ENCODE measurements around the gene BCL11A. TPM values are rescaled to one million over a fixed set of nuclear protein-coding genes. Genes with fewer than 3 reads are reported as not detected.
"Not testable (repeated sequence)": the region's sequence is repeated elsewhere in the genome, so short reads cannot be mapped to it uniquely, and the experiment has no call there.

Gene BCL11A
- total RNA-seq, 1 donor from 2014 or later: 10.7 TPM

DNA sequence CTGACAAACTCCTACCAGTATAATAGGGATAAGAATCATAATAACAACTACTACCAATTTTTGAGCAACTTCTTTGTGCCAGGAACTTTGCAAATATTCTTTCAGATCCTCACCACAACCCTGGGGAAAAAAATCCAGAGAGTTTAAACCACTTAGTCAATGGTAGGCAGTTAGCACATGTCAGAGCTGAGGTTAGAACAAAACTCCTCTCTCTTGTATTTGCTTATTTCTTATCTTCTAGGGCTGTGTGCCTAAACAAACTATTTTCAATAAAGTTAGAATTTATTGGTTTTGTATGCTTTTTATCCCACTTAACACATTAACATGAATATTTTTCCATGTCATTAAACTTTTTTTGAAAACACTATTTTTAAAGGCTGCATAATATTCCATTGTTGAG is 127.1 kb downstream of the BCL11A start:
- Mint-ChIP-seq H3K27ac (ENCODE audit: unreplicated experiment) (no peak overlapping the region), H3K9me3 (ENCODE audit: unreplicated experiment) (no peaks in the 10 kb centered on the region), H3K4me3 (ENCODE audit: unreplicated experiment) (no peak overlapping the region), H3K4me1 (ENCODE audit: unreplicated experiment) (no peaks in the 10 kb centered on the region), H3K36me3 (ENCODE audit: unreplicated experiment) (no peaks in the 10 kb centered on the region), H3K27me3 (ENCODE audit: unreplicated experiment) (no peaks in the 10 kb centered on the region)
- no peak for DNase-seq (ENCODE audit: extremely low spot score, unreplicated experiment)
- TF ChIP-seq CTCF (IDR thresholded peaks at IDR 0.05): no peak

- no peak overlapping the region for H3K4me3 Mint-ChIP-seq (ENCODE audit: unreplicated experiment)
- no peaks in the 10 kb centered on the region for H3K36me3 Mint-ChIP-seq (ENCODE audit: unreplicated experiment)
- no peaks in the 10 kb centered on the region for H3K27me3 Mint-ChIP-seq (ENCODE audit: unreplicated experiment)
- no peak for DNase-seq (ENCODE audit: extremely low spot score, unreplicated experiment)
- no peaks in the 10 kb centered on the region for H3K9me3 Mint-ChIP-seq (ENCODE audit: unreplicated experiment)
- TF ChIP-seq CTCF (IDR thresholded peaks at IDR 0.05): no peak
- H3K27ac Mint-ChIP-seq (ENCODE audit: unreplicated experiment): no peak overlapping the region
- no peaks in the 10 kb centered on the region for H3K4me1 Mint-ChIP-seq (ENCODE audit: unreplicated experiment)
These were observed 129.2 kb downstream of the BCL11A start for GRCh38 chr2:60424233-60424632.

DNA sequence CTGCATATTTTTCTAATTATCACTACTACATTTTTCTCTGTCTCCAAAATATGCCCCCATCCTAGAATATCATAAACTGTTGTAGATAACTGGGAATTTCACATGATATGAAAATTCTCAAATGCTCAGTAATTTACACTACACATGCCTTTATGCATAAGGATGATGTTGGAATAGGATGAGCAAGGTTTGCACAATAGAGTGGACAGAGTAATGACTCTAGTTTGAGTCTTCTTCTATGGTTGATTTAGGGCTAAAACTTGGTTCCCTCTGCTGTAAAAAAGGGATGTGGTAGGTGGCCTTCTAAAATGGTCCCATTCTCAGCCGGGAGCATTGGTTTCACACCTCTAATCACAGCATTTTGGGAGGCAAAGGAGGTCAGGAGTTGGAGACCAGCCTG is 129.9 kb downstream of the BCL11A start:
- TF ChIP-seq CTCF (IDR thresholded peaks at IDR 0.05): no peak
- DNase-seq (ENCODE audit: extremely low spot score, unreplicated experiment): no peak
- Mint-ChIP-seq H3K4me1 (ENCODE audit: unreplicated experiment) (no peaks in the 10 kb centered on the region), H3K27me3 (ENCODE audit: unreplicated experiment) (no peaks in the 10 kb centered on the region), H3K4me3 (ENCODE audit: unreplicated experiment) (no peak overlapping the region), H3K27ac (ENCODE audit: unreplicated experiment) (no peak overlapping the region), H3K36me3 (ENCODE audit: unreplicated experiment) (no peaks in the 10 kb centered on the region), H3K9me3 (ENCODE audit: unreplicated experiment) (no peaks in the 10 kb centered on the region)

GRCh38 chr2:60422826-60423483 is 130.5 kb downstream of the BCL11A start:
- no peak for DNase-seq (ENCODE audit: extremely low spot score, unreplicated experiment)
- no peaks in the 10 kb centered on the region for H3K27me3 Mint-ChIP-seq (ENCODE audit: unreplicated experiment)
- no peaks in the 10 kb centered on the region for H3K9me3 Mint-ChIP-seq (ENCODE audit: unreplicated experiment)
- no peaks in the 10 kb centered on the region for H3K36me3 Mint-ChIP-seq (ENCODE audit: unreplicated experiment)
- no peaks in the 10 kb centered on the region for H3K4me1 Mint-ChIP-seq (ENCODE audit: unreplicated experiment)
- no peak overlapping the region for H3K4me3 Mint-ChIP-seq (ENCODE audit: unreplicated experiment)
- H3K27ac Mint-ChIP-seq (ENCODE audit: unreplicated experiment): no peak overlapping the region
- TF ChIP-seq CTCF (IDR thresholded peaks at IDR 0.05): no peak

GRCh38 chr2:60417210-60417609 is 136.2 kb downstream of the BCL11A start:
- not testable (repeated sequence) for DNase-seq (ENCODE audit: extremely low spot score, unreplicated experiment); H3K4me1 Mint-ChIP-seq (ENCODE audit: unreplicated experiment); H3K27me3 Mint-ChIP-seq (ENCODE audit: unreplicated experiment); H3K27ac Mint-ChIP-seq (ENCODE audit: unreplicated experiment); H3K36me3 Mint-ChIP-seq (ENCODE audit: unreplicated experiment); H3K4me3 Mint-ChIP-seq (ENCODE audit: unreplicated experiment)
- H3K9me3 Mint-ChIP-seq (ENCODE audit: unreplicated experiment): peaks cover 12% of the 10 kb centered on the region

Data from osteocyte (in vitro differentiated cells).